Stimulated activated CD4-positive, alpha-beta T cell treated with anti-CD3 and anti-CD28 coated beads, Interleukin-2, amount 100 ng/mL, for 48 hours (primary cell): Measurements from ENCODE around the gene TMX1.

Experiments used
- DNase-seq, 2 donors: peaks; one replicate each; pipeline ENCODE4 v3.0.0-alpha.2; 2020

The TMX1 gene

DNA sequence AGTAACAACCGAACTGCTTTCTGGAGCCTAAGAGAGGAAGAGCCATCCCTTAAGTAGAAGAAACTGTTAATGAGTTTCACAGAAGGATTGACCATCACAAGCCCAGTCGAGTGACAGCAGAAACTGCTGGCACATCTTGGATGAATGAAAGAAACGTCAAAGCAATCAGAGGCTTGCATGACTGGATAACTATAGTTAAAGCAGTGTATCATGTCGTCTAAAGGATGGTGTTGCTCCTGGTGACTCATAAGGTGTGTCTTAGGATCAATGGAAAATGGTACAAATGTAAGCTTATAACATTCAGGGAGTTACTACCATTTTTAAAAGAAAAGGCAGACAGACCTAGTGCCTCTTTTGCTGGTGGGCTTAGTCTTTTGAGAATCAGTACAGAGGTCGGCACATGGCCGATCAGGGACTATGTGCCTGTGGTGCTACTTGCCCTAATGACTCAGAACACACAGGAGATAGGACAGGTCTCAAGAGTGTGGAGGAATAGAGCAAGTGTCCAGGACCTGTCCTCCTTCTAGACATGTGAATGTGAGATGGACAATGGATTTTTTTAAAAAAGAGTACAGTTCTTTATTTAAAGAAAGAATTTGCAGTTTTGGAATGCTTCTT is 55.7 kb downstream of the TMX1 start:
- no peak for DNase-seq

DNA sequence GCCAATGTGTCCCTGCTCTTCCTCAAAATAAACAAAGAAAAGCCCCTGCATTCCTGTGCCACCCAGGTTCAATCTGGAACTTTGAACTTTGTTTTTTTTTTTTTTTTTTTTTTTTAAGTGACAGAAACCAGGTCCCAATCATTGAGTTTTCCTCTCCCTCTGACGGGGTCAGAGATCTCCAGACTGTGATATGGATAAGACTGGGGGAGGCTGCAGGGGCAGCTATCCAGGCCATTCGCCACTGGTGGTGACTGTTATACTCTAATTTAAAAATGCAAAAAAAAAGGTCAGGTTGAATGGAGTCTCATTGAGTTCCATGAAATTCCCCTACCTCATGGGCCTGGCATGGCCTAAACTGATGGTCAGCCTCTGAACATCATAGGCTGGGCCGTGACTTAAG is 57.0 kb downstream of the TMX1 start:
- no peak for DNase-seq

DNA sequence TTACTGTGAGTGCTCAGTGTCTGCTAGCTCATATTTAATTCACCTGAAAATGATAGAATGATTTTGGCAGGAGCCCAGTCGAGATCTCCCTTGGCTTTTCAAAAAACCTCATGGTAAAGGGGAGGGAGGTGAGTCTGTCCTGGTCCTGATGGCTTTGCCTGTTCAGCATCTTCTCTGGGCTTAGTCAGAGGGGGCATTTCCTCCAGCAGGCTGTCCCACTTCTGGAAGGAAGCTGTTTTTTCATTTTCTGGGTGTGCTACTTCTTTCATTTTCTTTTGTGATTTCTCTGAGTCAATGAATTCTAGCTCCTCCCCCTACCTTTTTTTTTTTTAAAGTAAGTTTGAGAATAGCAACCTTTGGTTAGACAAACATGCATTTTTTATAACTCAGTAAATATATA is 58.8 kb downstream of the TMX1 start:
- DNase-seq, result no peak

DNA sequence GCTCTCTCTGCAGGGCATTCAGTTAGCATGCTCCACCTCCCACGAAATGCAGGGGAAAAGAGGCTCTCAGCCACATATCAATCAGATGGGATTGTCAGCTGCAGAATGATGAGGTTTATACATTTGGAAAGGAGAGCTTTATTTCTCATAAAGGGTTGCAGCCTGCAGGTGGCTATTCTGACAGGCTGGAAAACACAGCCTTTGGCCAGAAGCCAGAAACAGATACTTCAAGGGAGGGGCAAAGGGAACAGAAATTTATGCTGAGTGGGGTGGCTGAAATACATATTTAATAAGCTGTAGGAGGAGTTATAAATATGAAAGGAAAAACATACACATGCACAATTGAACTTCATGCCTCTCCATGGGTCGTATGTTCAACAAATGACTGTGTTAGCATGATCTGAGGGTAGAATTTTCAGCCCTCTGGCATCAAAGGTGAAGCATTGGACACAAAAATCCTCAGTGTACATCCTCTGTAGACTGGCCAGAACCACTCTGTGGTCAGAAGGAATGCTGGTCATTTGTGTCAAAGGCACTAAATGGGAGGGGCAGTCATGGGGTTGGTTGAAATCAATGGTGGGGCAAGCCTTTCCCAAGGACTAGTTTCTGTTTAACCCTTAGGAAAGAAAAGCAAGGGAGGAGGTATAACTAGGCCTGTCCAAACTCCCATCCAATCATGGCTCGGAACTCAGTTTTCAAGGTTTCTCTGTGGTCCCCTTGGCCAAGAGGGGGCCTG is 62.4 kb downstream of the TMX1 start:
- DNase-seq, result no peak

DNA sequence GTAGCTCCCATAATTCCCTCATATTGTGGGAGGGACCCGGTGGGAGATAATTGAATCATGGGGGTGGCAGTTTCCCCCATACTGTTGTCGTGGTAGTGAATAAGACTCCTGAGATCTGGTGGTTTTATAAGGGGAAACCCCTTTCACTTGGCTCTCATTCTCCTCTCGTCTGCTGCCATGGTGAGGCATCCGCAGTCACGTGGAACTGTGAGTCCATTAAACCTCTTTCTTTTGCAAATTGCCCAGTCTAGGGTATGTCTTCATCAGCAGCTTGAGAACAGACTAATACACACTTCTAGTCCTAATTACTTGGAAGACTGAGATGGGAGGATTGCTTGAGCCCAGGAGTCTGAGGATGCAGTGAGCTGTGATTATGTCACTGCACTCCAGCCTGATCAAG is 64.4 kb downstream of the TMX1 start:
- no peak for DNase-seq

DNA sequence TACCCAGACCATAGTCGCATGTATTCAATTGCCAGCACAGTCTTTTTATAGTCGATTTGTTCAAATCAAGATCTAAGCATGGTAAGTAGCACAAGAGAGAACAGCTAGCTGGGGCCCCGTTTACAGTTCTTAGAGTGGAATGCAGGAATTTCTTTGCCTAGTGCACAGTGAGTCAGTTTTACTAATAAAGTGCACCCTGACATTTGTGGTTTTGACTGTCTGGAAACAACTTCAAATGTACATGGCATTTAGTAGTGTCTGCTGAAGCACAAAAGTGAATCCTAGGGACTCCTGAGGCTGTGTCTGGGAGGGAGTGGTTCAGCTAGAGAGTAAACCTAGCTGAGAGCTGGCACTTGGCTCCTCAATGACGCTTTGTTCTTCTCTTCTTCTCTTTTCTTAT is 64.9 kb downstream of the TMX1 start:
- no peak for DNase-seq

DNA sequence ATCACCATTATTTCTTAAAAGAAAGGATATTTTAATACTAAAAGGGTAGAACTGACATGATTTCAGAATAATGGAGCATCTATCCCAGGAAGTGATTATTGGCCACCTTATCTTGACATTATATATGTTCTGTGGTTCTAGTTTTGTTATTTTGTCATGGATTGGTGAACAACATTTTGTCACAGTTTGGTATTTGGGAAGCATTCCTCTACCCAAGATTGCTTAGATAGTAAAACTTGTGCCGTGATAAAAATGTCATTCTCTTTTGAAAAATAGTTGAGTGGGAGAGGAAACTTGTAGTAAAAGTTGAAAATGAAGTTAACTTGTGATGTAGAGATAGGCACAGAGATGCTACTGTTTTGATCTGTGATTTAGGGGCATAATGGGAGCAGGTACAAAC is 65.7 kb downstream of the TMX1 start:
- DNase-seq, result no peak
